H9 (cell line): ENCODE data around the gene IRF6. TPM values are rescaled to one million over a fixed set of nuclear protein-coding genes. Genes with fewer than 3 reads are reported as not detected.

Experiments used
- DNase-seq: peaks from one replicate; pipeline ENCODE4 v3.0.0-alpha.2; 2017
- H2AFZ ChIP-seq: one replicate; pipeline ENCODE4 v1.6.1; 2013; ENCODE audit warnings: mild to moderate bottlenecking, low read length, control low read depth, moderate library complexity
- H2AK5ac ChIP-seq: 2 replicates; pipeline ENCODE4 v1.6.1; 2013; ENCODE audit warnings: low read length, control low read depth, mixed read lengths; ENCODE audit not compliant: insufficient read length
- H2BK120ac ChIP-seq: one replicate; pipeline ENCODE4 v1.6.1; 2013; ENCODE audit warnings: low read depth, mild to moderate bottlenecking, low read length, control low read depth, inconsistent platforms; ENCODE audit not compliant: poor library complexity, severe bottlenecking
- H2BK12ac ChIP-seq: 2 replicates; pipeline ENCODE4 v1.6.1; 2013; ENCODE audit warnings: low read length, control low read depth, mixed read lengths, low read depth; ENCODE audit not compliant: insufficient read length
- H2BK15ac ChIP-seq: 2 replicates; pipeline ENCODE4 v1.6.1; 2013; ENCODE audit warnings: low read depth, low read length, control low read depth
- H2BK20ac ChIP-seq: one replicate; pipeline ENCODE4 v1.6.1; 2013; ENCODE audit warnings: low read depth, mild to moderate bottlenecking, low read length, control low read depth, inconsistent platforms; ENCODE audit not compliant: poor library complexity, severe bottlenecking
- H2BK5ac ChIP-seq: 2 replicates; pipeline ENCODE4 v1.6.1; 2013; ENCODE audit warnings: low read length, control low read depth, mixed read lengths; ENCODE audit not compliant: insufficient read length
- H3K14ac ChIP-seq: 2 replicates; pipeline ENCODE4 v1.6.1; 2013; ENCODE audit warnings: low read length, control low read depth; ENCODE audit not compliant: insufficient read depth
- H3K18ac ChIP-seq: 2 replicates; pipeline ENCODE4 v1.6.1; 2013; ENCODE audit warnings: low read depth, mild to moderate bottlenecking, mixed read lengths, low read length, control low read depth; ENCODE audit not compliant: insufficient read length
- H3K23ac ChIP-seq: 2 replicates; pipeline ENCODE4 v1.6.1; 2013; ENCODE audit warnings: low read length, control low read depth, mixed read lengths, low read depth; ENCODE audit not compliant: insufficient read length
- H3K23me2 ChIP-seq: 2 replicates; pipeline ENCODE4 v1.6.1; 2013; ENCODE audit warnings: low read depth, mild to moderate bottlenecking, mixed read lengths, low read length, control low read depth; ENCODE audit not compliant: insufficient read length, poor library complexity, severe bottlenecking
- H3K27ac ChIP-seq: 2 replicates; pipeline ENCODE4 v1.5.1; 2013; ENCODE audit warnings: low read length, control low read depth, mixed read lengths, low read depth; ENCODE audit not compliant: insufficient read length
- H3K27me3 ChIP-seq: 2 replicates; pipeline ENCODE4 v1.6.1; 2013; ENCODE audit warnings: low read length, control low read depth, inconsistent platforms; ENCODE audit not compliant: insufficient read depth
- H3K4ac ChIP-seq: 2 replicates; pipeline ENCODE4 v1.6.1; 2013; ENCODE audit warnings: low read depth, mild to moderate bottlenecking, control low read depth, inconsistent platforms, low read length, moderate library complexity
- H3K4me1 ChIP-seq: 2 replicates; pipeline ENCODE4 v1.6.1; 2013; ENCODE audit warnings: low read length, control low read depth, inconsistent platforms; ENCODE audit not compliant: insufficient read depth
- H3K4me2 ChIP-seq: 2 replicates; pipeline ENCODE4 v1.6.1; 2013; ENCODE audit warnings: low read length, control low read depth, mixed read lengths; ENCODE audit not compliant: insufficient read length, insufficient read depth
- H3K56ac ChIP-seq: 2 replicates; pipeline ENCODE4 v1.6.1; 2013; ENCODE audit warnings: low read depth, mild to moderate bottlenecking, mixed read lengths, low read length, control low read depth; ENCODE audit not compliant: insufficient read length
- H3K79me1 ChIP-seq: 2 replicates; pipeline ENCODE4 v1.6.1; 2013; ENCODE audit warnings: low read depth, mild to moderate bottlenecking, moderate library complexity, low read length, control low read depth, inconsistent platforms; ENCODE audit not compliant: insufficient read depth, poor library complexity, severe bottlenecking
- H3K79me2 ChIP-seq: 2 replicates; pipeline ENCODE4 v1.6.1; 2013; ENCODE audit warnings: low read length, control low read depth, inconsistent platforms; ENCODE audit not compliant: insufficient read depth
- H3K9ac ChIP-seq: 2 replicates; pipeline ENCODE4 v1.6.1; 2013; ENCODE audit warnings: low read length, control low read depth, mixed read lengths; ENCODE audit not compliant: insufficient read length; ENCODE audit errors: extremely low read depth
- H3K9me3 ChIP-seq: one replicate; pipeline ENCODE4 v1.6.1; 2013; ENCODE audit warnings: low read depth, low read length, inconsistent platforms; ENCODE audit not compliant: control insufficient read depth
- H3T11ph ChIP-seq: one replicate; pipeline ENCODE4 v1.6.1; 2013; ENCODE audit warnings: mild to moderate bottlenecking, low read length, control low read depth, inconsistent platforms
- H4K20me1 ChIP-seq: one replicate; pipeline ENCODE4 v1.6.1; 2013; ENCODE audit not compliant: control insufficient read depth, insufficient read length, insufficient read depth
- H4K5ac ChIP-seq: 2 replicates; pipeline ENCODE4 v1.6.1; 2013; ENCODE audit warnings: low read depth, mild to moderate bottlenecking, mixed read lengths, low read length, control low read depth; ENCODE audit not compliant: insufficient read length
- H4K8ac ChIP-seq: replicated peaks from 2 replicates; pipeline ENCODE4 v1.6.1; 2013; ENCODE audit warnings: low read length, control low read depth, mixed read lengths, low read depth; ENCODE audit not compliant: insufficient read length
- H4K91ac ChIP-seq: 2 replicates; pipeline ENCODE4 v1.6.1; 2013; ENCODE audit warnings: low read depth, mild to moderate bottlenecking, moderate library complexity, mixed read lengths, low read length, control low read depth; ENCODE audit not compliant: insufficient read length
- H3K27ac Mint-ChIP-seq, 3 experiments: 2 replicates in 2 of 3; 3 replicates in 1 of 3; pipeline ENCODE4 v1.8.0; 2020 to 2021; ENCODE audit warnings: mixed read lengths in 3 of 3, mild to moderate bottlenecking in 1 of 3, moderate library complexity in 1 of 3
- H3K27me3 Mint-ChIP-seq: 2 replicates; pipeline ENCODE4 v1.8.0; 2021; ENCODE audit warnings: low read depth, mild to moderate bottlenecking, moderate library complexity, mixed read lengths
- H3K36me3 Mint-ChIP-seq, 3 experiments: 2 replicates in 2 of 3; 3 replicates in 1 of 3; pipeline ENCODE4 v1.8.0; 2020 to 2021; ENCODE audit warnings: low read depth in 3 of 3, mixed read lengths in 3 of 3; ENCODE audit not compliant: insufficient read depth in 1 of 3
- H3K4me1 Mint-ChIP-seq, 2 experiments: 2 replicates each; pipeline ENCODE4 v1.8.0; 2020; ENCODE audit warnings: mixed read lengths in 2 of 2
- H3K4me3 Mint-ChIP-seq, 2 experiments: 2 replicates in 1 of 2; 3 replicates in 1 of 2; pipeline ENCODE4 v1.8.0; 2020 to 2021; ENCODE audit warnings: mild to moderate bottlenecking in 2 of 2, mixed read lengths in 2 of 2, moderate library complexity in 1 of 2
- H3K9me3 Mint-ChIP-seq, 2 experiments: 2 replicates in 1 of 2; 3 replicates in 1 of 2; pipeline ENCODE4 v1.8.0; 2020; ENCODE audit warnings: mild to moderate bottlenecking in 2 of 2, mixed read lengths in 2 of 2, moderate library complexity in 1 of 2
- CTCF ChIP-seq: fragments of 200-600 bp; sonication (generic); conservative IDR thresholded peaks from 3 replicates; pipeline ENCODE4 v1.8.0; 2021; ENCODE audit warnings: antibody characterized with exemption, mild to moderate bottlenecking
- WGBS: extraction: QIAGEN DNeasy Blood & Tissue Kit; methylation state at CpG from one replicate; pipeline ENCODE4 v1.1.7; 2013; ENCODE audit warnings: missing lambda C conversion rate, low lambda C conversion rate, mixed read lengths; ENCODE audit not compliant: insufficient read length; ENCODE audit errors: extremely low coverage; 5-methylcytosine and 5-hydroxymethylcytosine counted together
- total RNA-seq: library from RNA; stranded (reverse); gene quantifications from 2 replicates; pipeline ENCODE4 v1.2.1, GENCODE V29; 2021

The IRF6 gene
- total RNA-seq, 1 experiment from 2014 or later = 7.1 TPM

- no peak overlapping the region for H4K5ac ChIP-seq
- H3K23me2 ChIP-seq = no peaks in the 10 kb centered on the region
- no peaks in the 10 kb centered on the region for H3K4me1 Mint-ChIP-seq
- no peak overlapping the region for H3K14ac ChIP-seq
- no peak overlapping the region for H2BK12ac ChIP-seq
- peaks cover 58% of the 10 kb centered on the region for H3K27me3 Mint-ChIP-seq
- H3K27ac Mint-ChIP-seq = no peak overlapping the region
- H2AFZ ChIP-seq = no peak overlapping the region
- no peak overlapping the region for H2BK120ac ChIP-seq
- no peak overlapping the region for H3K27ac ChIP-seq
- no peak overlapping the region for H4K8ac ChIP-seq
- H2BK15ac ChIP-seq = no peak overlapping the region
- no peak overlapping the region for H3T11ph ChIP-seq
- H4K91ac ChIP-seq = no peak overlapping the region
- H3K27me3 ChIP-seq = no peaks in the 10 kb centered on the region; the same call in 1 of the 2 replicates
- H3K4me1 ChIP-seq = no peaks in the 10 kb centered on the region
- no peak overlapping the region for H3K4me2 ChIP-seq
- no peaks in the 10 kb centered on the region for H3K79me2 ChIP-seq
- H2BK5ac ChIP-seq = no peak overlapping the region
- H2BK20ac ChIP-seq = no peak overlapping the region
- no peaks in the 10 kb centered on the region for H3K36me3 Mint-ChIP-seq
- H3K23ac ChIP-seq = no peak overlapping the region
- H3K9me3 ChIP-seq = no peaks in the 10 kb centered on the region
- TF ChIP-seq CTCF = no peak
- H3K4ac ChIP-seq = no peak overlapping the region
- H3K56ac ChIP-seq = no peak overlapping the region
- no peaks in the 10 kb centered on the region for H3K79me1 ChIP-seq
- H3K18ac ChIP-seq = no peak overlapping the region
- H3K9ac ChIP-seq = no peak overlapping the region
- no peak overlapping the region for H2AK5ac ChIP-seq
- DNase-seq = no peak
- WGBS = no CpG with 5 or more reads among the region's 2 CpGs
- no peaks in the 10 kb centered on the region for H3K9me3 Mint-ChIP-seq
- no peaks in the 10 kb centered on the region for H4K20me1 ChIP-seq
- H3K4me3 Mint-ChIP-seq = no peak overlapping the region
Observed at GRCh38 chr1:209741889-209742288, 64.1 kb downstream of the IRF6 start.
